Fibroblast of skin of left quadriceps (primary cell): ENCODE measurements around the gene MNAT1.
"Not testable (repeated sequence)": the region's sequence is repeated elsewhere in the genome, so short reads cannot be mapped to it uniquely, and the experiment has no call there.

ENCODE experiments used
- DNase-seq, 2 experiments: peaks; one replicate each; pipeline ENCODE4 v3.0.0-alpha.2; 2013; ENCODE audit warnings: low read depth in 2 of 2

MNAT1 gene

GRCh38 chr14:60738843-60739508 lies 4.4 kb downstream of the MNAT1 start:
- DNase-seq = no peak

GRCh38 chr14:60744566-60744965 lies 10.0 kb downstream of the MNAT1 start:
- no peak for DNase-seq

GRCh38 chr14:60753264-60754119 lies 18.9 kb downstream of the MNAT1 start:
- DNase-seq = peak in 1 of 2 experiments; percentile 55

GRCh38 chr14:60756847-60757246 lies 22.3 kb downstream of the MNAT1 start:
- no peak for DNase-seq

- peak; percentile 72 to 74 for DNase-seq
These were observed 23.0 kb downstream of the MNAT1 start for GRCh38 chr14:60757567-60758002.

GRCh38 chr14:60758885-60759284 lies 24.3 kb downstream of the MNAT1 start:
- no peak for DNase-seq

- DNase-seq = no peak
These were observed 25.6 kb downstream of the MNAT1 start for GRCh38 chr14:60760209-60760608.

GRCh38 chr14:60760644-60761364 lies 26.2 kb downstream of the MNAT1 start:
- DNase-seq = no peak

- no peak for DNase-seq
These were observed 34.0 kb downstream of the MNAT1 start for GRCh38 chr14:60768602-60769001.

GRCh38 chr14:60771117-60771516 lies 36.6 kb downstream of the MNAT1 start:
- no peak for DNase-seq

GRCh38 chr14:60773558-60773957 lies 39.0 kb downstream of the MNAT1 start:
- no peak for DNase-seq

- peak; percentile 55 to 58 for DNase-seq
These were observed 40.7 kb downstream of the MNAT1 start for GRCh38 chr14:60775296-60775695.

- peak; percentile 69 to 74 for DNase-seq
These were observed 43.5 kb downstream of the MNAT1 start for GRCh38 chr14:60777856-60778578.

- DNase-seq = not testable (repeated sequence)
These were observed 45.4 kb downstream of the MNAT1 start for GRCh38 chr14:60779745-60780514.

GRCh38 chr14:60780558-60780957 lies 46.0 kb downstream of the MNAT1 start:
- not testable (repeated sequence) for DNase-seq

GRCh38 chr14:60786905-60787304 lies 52.3 kb downstream of the MNAT1 start:
- DNase-seq = no peak

- no peak for DNase-seq
These were observed 55.1 kb downstream of the MNAT1 start for GRCh38 chr14:60789656-60790055.

- DNase-seq = no peak
These were observed 56.3 kb downstream of the MNAT1 start for GRCh38 chr14:60790850-60791249.

- no peak for DNase-seq
These were observed 61.9 kb downstream of the MNAT1 start for GRCh38 chr14:60796434-60796833.

- DNase-seq = no peak
These were observed 65.8 kb downstream of the MNAT1 start for GRCh38 chr14:60800409-60800808.

- no peak for DNase-seq
These were observed 69.3 kb downstream of the MNAT1 start for GRCh38 chr14:60803871-60804270.
